ENCODE measurements around the gene ARHGEF4.

- TF ChIP-seq, protein P1, sequence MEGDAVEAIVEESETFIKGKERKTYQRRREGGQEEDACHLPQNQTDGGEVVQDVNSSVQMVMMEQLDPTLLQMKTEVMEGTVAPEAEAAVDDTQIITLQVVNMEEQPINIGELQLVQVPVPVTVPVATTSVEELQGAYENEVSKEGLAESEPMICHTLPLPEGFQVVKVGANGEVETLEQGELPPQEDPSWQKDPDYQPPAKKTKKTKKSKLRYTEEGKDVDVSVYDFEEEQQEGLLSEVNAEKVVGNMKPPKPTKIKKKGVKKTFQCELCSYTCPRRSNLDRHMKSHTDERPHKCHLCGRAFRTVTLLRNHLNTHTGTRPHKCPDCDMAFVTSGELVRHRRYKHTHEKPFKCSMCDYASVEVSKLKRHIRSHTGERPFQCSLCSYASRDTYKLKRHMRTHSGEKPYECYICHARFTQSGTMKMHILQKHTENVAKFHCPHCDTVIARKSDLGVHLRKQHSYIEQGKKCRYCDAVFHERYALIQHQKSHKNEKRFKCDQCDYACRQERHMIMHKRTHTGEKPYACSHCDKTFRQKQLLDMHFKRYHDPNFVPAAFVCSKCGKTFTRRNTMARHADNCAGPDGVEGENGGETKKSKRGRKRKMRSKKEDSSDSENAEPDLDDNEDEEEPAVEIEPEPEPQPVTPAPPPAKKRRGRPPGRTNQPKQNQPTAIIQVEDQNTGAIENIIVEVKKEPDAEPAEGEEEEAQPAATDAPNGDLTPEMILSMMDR (conservative IDR thresholded peaks at IDR 0.05), result no peak
- no peak for TF ChIP-seq EZH2 (IDR thresholded peaks at IDR 0.05; ENCODE audit: low read depth)
Measured at GRCh38 chr2:130818809-130819208, 17.9 kb upstream of the ARHGEF4 start.
